IMR-90 (cell line): Measurements from ENCODE around the gene RPL36.

Experiments
- BHLHE40 ChIP-seq: fragments of 150-350 bp; IDR thresholded peaks from 2 replicates; pipeline ENCODE4 v1.6.1; 2016; ENCODE audit warnings: mild to moderate bottlenecking, low read depth, low read length
- CHD1 ChIP-seq: IDR thresholded peaks from 2 replicates; pipeline ENCODE4 v1.6.1; 2012; ENCODE audit warnings: low read depth, low read length, improper control_type of control experiment
- MXI1 ChIP-seq: IDR thresholded peaks from 2 replicates; pipeline ENCODE4 v1.6.1; 2012; ENCODE audit warnings: low read depth, mild to moderate bottlenecking, low read length, moderate library complexity, borderline replicate concordance
- POLR2A ChIP-seq: IDR thresholded peaks from 2 replicates; pipeline ENCODE4 v1.6.1; 2012; ENCODE audit warnings: mild to moderate bottlenecking, low read depth, low read length
- RAD21 ChIP-seq: IDR thresholded peaks from 2 replicates; pipeline ENCODE4 v1.6.1; 2012; ENCODE audit warnings: low read length, improper control_type of control experiment
- RCOR1 ChIP-seq: IDR thresholded peaks from 2 replicates; pipeline ENCODE4 v1.6.1; 2012; ENCODE audit warnings: mild to moderate bottlenecking, low read length, improper control_type of control experiment; ENCODE audit not compliant: insufficient replicate concordance
- RFX5 ChIP-seq: IDR thresholded peaks from 2 replicates; pipeline ENCODE4 v1.8.0; 2012; ENCODE audit warnings: low read depth, mild to moderate bottlenecking, low read length, moderate library complexity
- TF ChIP-seq, protein P1 (sequence below): conservative IDR thresholded peaks from 2 replicates; pipeline ENCODE4 v1.5.1; 2012; ENCODE audit warnings: mild to moderate bottlenecking, low read depth, low read length, improper control_type of control experiment

DNA sequence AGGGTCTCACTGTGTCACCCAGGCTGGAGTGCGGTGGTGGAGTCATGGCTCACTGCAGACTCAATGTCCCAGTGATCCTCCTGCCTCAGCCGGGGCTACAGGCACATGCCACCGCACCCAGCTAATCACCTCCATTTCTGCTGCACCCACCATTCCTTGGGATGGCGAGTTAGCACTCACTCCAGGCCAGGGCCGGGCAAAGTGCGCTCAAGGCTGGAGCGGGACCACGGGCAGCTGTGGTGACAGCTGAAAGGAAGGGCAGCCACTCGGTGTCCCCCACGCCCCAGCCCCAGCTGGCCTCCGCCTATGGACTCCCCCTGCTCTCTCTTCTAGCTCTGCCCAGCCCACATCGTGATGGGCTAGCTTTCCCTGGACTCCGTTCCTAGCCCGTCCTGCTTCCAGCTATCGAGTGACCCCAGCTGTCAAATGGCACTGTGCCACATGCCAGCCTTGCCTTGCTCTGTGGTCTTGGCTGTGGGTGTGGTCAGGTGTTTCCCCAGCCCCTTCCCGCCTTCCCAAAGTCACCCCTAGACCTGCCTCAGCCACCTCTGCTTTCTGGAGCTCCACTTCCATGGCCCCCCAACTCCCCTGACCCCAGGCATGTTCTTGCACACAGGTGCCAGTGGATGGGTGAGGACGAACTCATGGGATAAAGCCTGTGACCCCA lies 13.9 kb upstream of the RPL36 start:
- TF ChIP-seq POLR2A (no peak), RCOR1 (no peak), RFX5 (no peak), CHD1 (no peak), BHLHE40 (no peak), MXI1 (no peak), RAD21 (no peak)
- TF ChIP-seq, protein P1, sequence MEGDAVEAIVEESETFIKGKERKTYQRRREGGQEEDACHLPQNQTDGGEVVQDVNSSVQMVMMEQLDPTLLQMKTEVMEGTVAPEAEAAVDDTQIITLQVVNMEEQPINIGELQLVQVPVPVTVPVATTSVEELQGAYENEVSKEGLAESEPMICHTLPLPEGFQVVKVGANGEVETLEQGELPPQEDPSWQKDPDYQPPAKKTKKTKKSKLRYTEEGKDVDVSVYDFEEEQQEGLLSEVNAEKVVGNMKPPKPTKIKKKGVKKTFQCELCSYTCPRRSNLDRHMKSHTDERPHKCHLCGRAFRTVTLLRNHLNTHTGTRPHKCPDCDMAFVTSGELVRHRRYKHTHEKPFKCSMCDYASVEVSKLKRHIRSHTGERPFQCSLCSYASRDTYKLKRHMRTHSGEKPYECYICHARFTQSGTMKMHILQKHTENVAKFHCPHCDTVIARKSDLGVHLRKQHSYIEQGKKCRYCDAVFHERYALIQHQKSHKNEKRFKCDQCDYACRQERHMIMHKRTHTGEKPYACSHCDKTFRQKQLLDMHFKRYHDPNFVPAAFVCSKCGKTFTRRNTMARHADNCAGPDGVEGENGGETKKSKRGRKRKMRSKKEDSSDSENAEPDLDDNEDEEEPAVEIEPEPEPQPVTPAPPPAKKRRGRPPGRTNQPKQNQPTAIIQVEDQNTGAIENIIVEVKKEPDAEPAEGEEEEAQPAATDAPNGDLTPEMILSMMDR, result no peak
